GM04504 (cell line): ENCODE results near the gene CIAO3.

ENCODE experiments used
- DNase-seq: peaks from one replicate; pipeline ENCODE4 v3.0.0-alpha.2; 2012; ENCODE audit warnings: low read depth

CIAO3 gene

GRCh38 chr16:775236-775796 is 34.5 kb upstream of the CIAO3 start:
- DNase-seq, result no peak

GRCh38 chr16:774086-775001 is 33.5 kb upstream of the CIAO3 start:
- DNase-seq, result no peak

GRCh38 chr16:772959-773358 is 32.2 kb upstream of the CIAO3 start:
- DNase-seq, result no peak

- no peak for DNase-seq
These were observed 29.6 kb upstream of the CIAO3 start for GRCh38 chr16:770411-770810.

GRCh38 chr16:769934-770333 is 29.1 kb upstream of the CIAO3 start:
- DNase-seq, result no peak

GRCh38 chr16:769184-769784 is 28.5 kb upstream of the CIAO3 start:
- DNase-seq, result no peak

- DNase-seq, result no peak
These were observed 27.6 kb upstream of the CIAO3 start for GRCh38 chr16:768428-768827.

- DNase-seq, result no peak
These were observed 27.0 kb upstream of the CIAO3 start for GRCh38 chr16:767743-768235.

- DNase-seq, result no peak
These were observed 26.2 kb upstream of the CIAO3 start for GRCh38 chr16:766820-767640.

GRCh38 chr16:766008-766819 is 25.4 kb upstream of the CIAO3 start:
- no peak for DNase-seq

- no peak for DNase-seq
These were observed 24.7 kb upstream of the CIAO3 start for GRCh38 chr16:765488-765865.

- no peak for DNase-seq
These were observed 24.2 kb upstream of the CIAO3 start for GRCh38 chr16:764848-765487.

- no peak for DNase-seq
These were observed 23.5 kb upstream of the CIAO3 start for GRCh38 chr16:764184-764750.

GRCh38 chr16:763369-764183 is 22.8 kb upstream of the CIAO3 start:
- no peak for DNase-seq

- DNase-seq, result no peak
These were observed 21.9 kb upstream of the CIAO3 start for GRCh38 chr16:762595-763268.

GRCh38 chr16:761625-762513 is 21.1 kb upstream of the CIAO3 start:
- DNase-seq, result no peak

GRCh38 chr16:760545-761343 is 19.9 kb upstream of the CIAO3 start, which contains the start of gene MSLN:
MSLN (plus strand) TSS chr16:760734; CDS start chr16:762681, 1,947 bp downstream.
- no peak for DNase-seq
